GM15510 (cell line): ENCODE data around the gene CES5A.

Experiments used
- POLR2A ChIP-seq: IDR thresholded peaks from 3 replicates; pipeline ENCODE4 v1.6.1; 2011; ENCODE audit warnings: borderline replicate concordance; ENCODE audit not compliant: insufficient read length; ENCODE audit errors: extremely low read depth

The CES5A gene

GRCh38 chr16:55900616-55901393, 25.6 kb upstream of the CES5A start:
- no peak for TF ChIP-seq POLR2A

GRCh38 chr16:55899857-55900256, 24.7 kb upstream of the CES5A start:
- TF ChIP-seq POLR2A = no peak

- no peak for TF ChIP-seq POLR2A
These were observed 23.4 kb upstream of the CES5A start for GRCh38 chr16:55898592-55898991.

GRCh38 chr16:55892821-55893220, 17.6 kb upstream of the CES5A start:
- TF ChIP-seq POLR2A = no peak

- no peak for TF ChIP-seq POLR2A
These were observed 14.3 kb upstream of the CES5A start for GRCh38 chr16:55889518-55889917.

GRCh38 chr16:55888546-55888945, 13.4 kb upstream of the CES5A start:
- no peak for TF ChIP-seq POLR2A

GRCh38 chr16:55876854-55877253, 1.7 kb upstream of the CES5A start:
- no peak for TF ChIP-seq POLR2A

- TF ChIP-seq POLR2A = no peak
These were observed 2.1 kb downstream of the CES5A start for GRCh38 chr16:55873122-55873521.

GRCh38 chr16:55872130-55872529, 3.0 kb downstream of the CES5A start:
- no peak for TF ChIP-seq POLR2A

GRCh38 chr16:55871411-55872038, 3.6 kb downstream of the CES5A start:
- no peak for TF ChIP-seq POLR2A

GRCh38 chr16:55868980-55869379, 6.2 kb downstream of the CES5A start:
- no peak for TF ChIP-seq POLR2A

- no peak for TF ChIP-seq POLR2A
These were observed 7.0 kb downstream of the CES5A start for GRCh38 chr16:55868137-55868536.

- no peak for TF ChIP-seq POLR2A
These were observed 13.9 kb downstream of the CES5A start for GRCh38 chr16:55861288-55861687.

GRCh38 chr16:55856950-55857349, 18.2 kb downstream of the CES5A start:
- TF ChIP-seq POLR2A = no peak

GRCh38 chr16:55853114-55853513, 22.1 kb downstream of the CES5A start:
- TF ChIP-seq POLR2A = no peak

GRCh38 chr16:55849536-55849935, 25.6 kb downstream of the CES5A start:
- TF ChIP-seq POLR2A = no peak
